ENCODE results near the gene LAMA1.

DNA sequence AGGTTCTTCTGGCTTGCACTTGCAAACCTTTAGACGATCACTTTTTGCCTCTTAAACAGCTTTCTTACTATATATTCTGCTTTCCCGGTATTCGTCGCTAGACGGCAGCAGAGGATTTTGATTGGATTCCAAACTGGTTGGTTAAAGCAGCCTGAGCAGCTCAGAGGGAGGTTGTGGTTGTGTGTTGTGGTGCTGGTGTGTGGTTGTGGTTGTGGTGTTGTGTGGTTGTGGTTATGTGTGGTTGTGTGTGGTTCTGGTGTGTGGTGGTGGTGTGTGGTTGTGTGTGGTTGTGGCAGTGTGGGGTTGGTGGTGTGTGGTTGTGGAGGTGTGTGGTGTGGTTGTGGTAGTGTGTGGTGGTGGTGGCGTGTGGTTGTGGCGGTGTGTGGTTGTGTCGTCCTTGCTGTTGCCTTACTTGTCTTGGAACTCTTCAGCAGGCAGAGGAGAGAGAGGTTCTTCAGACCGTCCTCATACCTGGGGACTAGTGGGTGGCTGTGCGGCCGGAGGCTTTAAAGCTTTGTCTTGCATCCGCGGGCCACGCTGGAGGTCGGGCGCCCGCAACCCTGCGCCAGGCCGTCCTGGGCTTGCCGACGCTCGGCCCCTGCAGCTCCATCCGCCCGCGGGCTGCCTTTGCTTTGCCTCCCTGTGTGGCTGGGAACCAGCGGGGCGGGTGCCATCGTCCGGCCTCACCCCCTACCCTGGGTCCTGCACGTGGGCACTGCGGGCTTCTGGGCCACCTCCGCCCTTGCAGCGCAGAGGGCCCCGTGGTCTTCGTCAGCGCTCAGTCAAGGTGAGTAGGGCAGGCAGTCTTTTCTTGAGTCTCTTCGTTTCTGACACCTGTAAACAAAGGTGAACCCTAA lies 197.3 kb downstream of the LAMA1 start:
- TF ChIP-seq RCOR1 (IDR thresholded peaks at IDR 0.05; ENCODE audit: insufficient replicate concordance, low read length): no peak
- TF ChIP-seq, protein P1, sequence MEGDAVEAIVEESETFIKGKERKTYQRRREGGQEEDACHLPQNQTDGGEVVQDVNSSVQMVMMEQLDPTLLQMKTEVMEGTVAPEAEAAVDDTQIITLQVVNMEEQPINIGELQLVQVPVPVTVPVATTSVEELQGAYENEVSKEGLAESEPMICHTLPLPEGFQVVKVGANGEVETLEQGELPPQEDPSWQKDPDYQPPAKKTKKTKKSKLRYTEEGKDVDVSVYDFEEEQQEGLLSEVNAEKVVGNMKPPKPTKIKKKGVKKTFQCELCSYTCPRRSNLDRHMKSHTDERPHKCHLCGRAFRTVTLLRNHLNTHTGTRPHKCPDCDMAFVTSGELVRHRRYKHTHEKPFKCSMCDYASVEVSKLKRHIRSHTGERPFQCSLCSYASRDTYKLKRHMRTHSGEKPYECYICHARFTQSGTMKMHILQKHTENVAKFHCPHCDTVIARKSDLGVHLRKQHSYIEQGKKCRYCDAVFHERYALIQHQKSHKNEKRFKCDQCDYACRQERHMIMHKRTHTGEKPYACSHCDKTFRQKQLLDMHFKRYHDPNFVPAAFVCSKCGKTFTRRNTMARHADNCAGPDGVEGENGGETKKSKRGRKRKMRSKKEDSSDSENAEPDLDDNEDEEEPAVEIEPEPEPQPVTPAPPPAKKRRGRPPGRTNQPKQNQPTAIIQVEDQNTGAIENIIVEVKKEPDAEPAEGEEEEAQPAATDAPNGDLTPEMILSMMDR (conservative IDR thresholded peaks at IDR 0.05; ENCODE audit: low read depth, low read length): peak; percentile 82
- TF ChIP-seq POLR2A (IDR thresholded peaks at IDR 0.05; ENCODE audit: low read depth, low read length): no peak
- TF ChIP-seq NFE2L2 (IDR thresholded peaks at IDR 0.05; ENCODE audit: low read depth, low read length): no peak
- TF ChIP-seq, protein P2, sequence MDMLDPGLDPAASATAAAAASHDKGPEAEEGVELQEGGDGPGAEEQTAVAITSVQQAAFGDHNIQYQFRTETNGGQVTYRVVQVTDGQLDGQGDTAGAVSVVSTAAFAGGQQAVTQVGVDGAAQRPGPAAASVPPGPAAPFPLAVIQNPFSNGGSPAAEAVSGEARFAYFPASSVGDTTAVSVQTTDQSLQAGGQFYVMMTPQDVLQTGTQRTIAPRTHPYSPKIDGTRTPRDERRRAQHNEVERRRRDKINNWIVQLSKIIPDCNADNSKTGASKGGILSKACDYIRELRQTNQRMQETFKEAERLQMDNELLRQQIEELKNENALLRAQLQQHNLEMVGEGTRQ (IDR thresholded peaks at IDR 0.05; ENCODE audit: low read depth, low read length): no peak
- TF ChIP-seq SMC3 (IDR thresholded peaks at IDR 0.05; ENCODE audit: low read depth, low read length): peak; percentile 71
- no peak for TF ChIP-seq MAZ (IDR thresholded peaks at IDR 0.05; ENCODE audit: borderline replicate concordance, low read depth, low read length)
- TF ChIP-seq RFX5 (IDR thresholded peaks at IDR 0.05; ENCODE audit: low read depth, low read length): no peak
- TF ChIP-seq CHD1 (IDR thresholded peaks at IDR 0.05; ENCODE audit: low read depth, low read length): no peak
- TF ChIP-seq RAD21 (IDR thresholded peaks at IDR 0.05; ENCODE audit: low read length): peak; percentile 76
- TF ChIP-seq FOS (IDR thresholded peaks at IDR 0.05; ENCODE audit: low read depth, low read length): no peak
- TF ChIP-seq MAFK (IDR thresholded peaks at IDR 0.05; ENCODE audit: low read depth, low read length): no peak
- TF ChIP-seq BHLHE40 (IDR thresholded peaks at IDR 0.05; ENCODE audit: low read depth, low read length): no peak
